ENCODE measurements around the gene PEX6. TPM values are rescaled to one million over a fixed set of nuclear protein-coding genes. Genes with fewer than 3 reads are reported as not detected.
A peak's percentile ranks its signal among the peaks of the same experiment; 100 is the strongest.

The PEX6 gene
- total RNA-seq, 1 experiment from 2014 or later, result 26.1 TPM

GRCh38 chr6:43013097-43013842 lies 34.3 kb upstream of the PEX6 start:
- intact Hi-C loops (cut with micrococcal nuclease; ENCODE audit: unreplicated experiment), result loop anchor here (5.0 kb wide), 1 partner anchor 111 kb away; no protein-coding TSS in a partner anchor

GRCh38 chr6:43012364-43012763 lies 33.4 kb upstream of the PEX6 start:
- Histone ChIP-seq H3K27ac (ENCODE audit: low read depth, low read length, poor library complexity, severe bottlenecking) (peak overlapping the region; percentile 79), H3K9me3 (ENCODE audit: low read depth, low read length, poor library complexity, severe bottlenecking) (no peaks in the 10 kb centered on the region), H3K4me1 (ENCODE audit: insufficient read depth, low read length, poor library complexity, severe bottlenecking) (peaks cover 7% of the 10 kb centered on the region), H3K36me3 (ENCODE audit: insufficient read depth, low read length, poor library complexity, severe bottlenecking) (peaks cover 60% of the 10 kb centered on the region), H3K27me3 (replicated peaks; ENCODE audit: insufficient read depth, low read depth, low read length, poor library complexity) (no peaks in the 10 kb centered on the region), H3K4me3 (ENCODE audit: low read depth, low read length, poor library complexity, severe bottlenecking) (peak overlapping the region; percentile 82)
- intact Hi-C loops (cut with micrococcal nuclease; ENCODE audit: unreplicated experiment), result loop anchor here (5.0 kb wide), 1 partner anchor 110 kb away; no protein-coding TSS in a partner anchor
- TF ChIP-seq EZH2 (IDR thresholded peaks at IDR 0.05; ENCODE audit: borderline replicate concordance, low read depth, low read length, poor library complexity, severe bottlenecking) (no peak), CTCF (conservative IDR thresholded peaks at IDR 0.05; ENCODE audit: low read depth, low read length) (no peak)
- no peak for DNase-seq (ENCODE audit: low spot score)
- no TSS peak for BruUV-seq (replicated peaks)
- POLR2A ChIA-PET (ENCODE audit: low non-redundant PET), result no interaction called here
- CTCF ChIA-PET, result no interaction called here

More at GRCh38 chr6:43013097-43013842, 34.3 kb upstream of the PEX6 start:
- TF ChIP-seq CTCF (conservative IDR thresholded peaks at IDR 0.05; ENCODE audit: low read depth, low read length) (no peak), EZH2 (IDR thresholded peaks at IDR 0.05; ENCODE audit: borderline replicate concordance, low read depth, low read length, poor library complexity, severe bottlenecking) (no peak)
- DNase-seq (ENCODE audit: low spot score), result no peak
- H3K27me3 ChIP-seq (replicated peaks; ENCODE audit: insufficient read depth, low read depth, low read length, poor library complexity), result no peaks in the 10 kb centered on the region
- ChIA-PET POLR2A (ENCODE audit: low non-redundant PET) (interaction anchor here (1.2 kb wide), 1 partner anchor 84 kb away, joined by 5 read pairs; the partner anchor contains the start of gene CNPY3), CTCF (interaction anchor here (1.2 to 1.5 kb wide), 2 partner anchors 63 to 131 kb away, joined by 5 to 8 read pairs; partner anchors contain the start of gene PTK7)
- peaks cover 7% of the 10 kb centered on the region for H3K4me1 ChIP-seq (ENCODE audit: insufficient read depth, low read length, poor library complexity, severe bottlenecking)
- H3K9me3 ChIP-seq (ENCODE audit: low read depth, low read length, poor library complexity, severe bottlenecking), result no peaks in the 10 kb centered on the region
- peak overlapping the region; percentile 79 for H3K27ac ChIP-seq (ENCODE audit: low read depth, low read length, poor library complexity, severe bottlenecking)
- H3K4me3 ChIP-seq (ENCODE audit: low read depth, low read length, poor library complexity, severe bottlenecking), result peak overlapping the region; percentile 82
- peaks cover 60% of the 10 kb centered on the region for H3K36me3 ChIP-seq (ENCODE audit: insufficient read depth, low read length, poor library complexity, severe bottlenecking)
- BruUV-seq (replicated peaks), result no TSS peak

GRCh38 chr6:43011207-43011606 lies 32.2 kb upstream of the PEX6 start:
- no peaks in the 10 kb centered on the region for H3K9me3 ChIP-seq (ENCODE audit: low read depth, low read length, poor library complexity, severe bottlenecking)
- no peaks in the 10 kb centered on the region for H3K27me3 ChIP-seq (replicated peaks; ENCODE audit: insufficient read depth, low read depth, low read length, poor library complexity)
- peaks cover 58% of the 10 kb centered on the region for H3K36me3 ChIP-seq (ENCODE audit: insufficient read depth, low read length, poor library complexity, severe bottlenecking)
- H3K4me1 ChIP-seq (ENCODE audit: insufficient read depth, low read length, poor library complexity, severe bottlenecking), result peaks cover 7% of the 10 kb centered on the region
- POLR2A ChIA-PET (ENCODE audit: low non-redundant PET), result no interaction called here
- CTCF ChIA-PET, result interaction anchor here (0.6 kb wide), 1 partner anchor 28 kb away, joined by 3 read pairs; no protein-coding TSS in a partner anchor
- no peak overlapping the region for H3K4me3 ChIP-seq (ENCODE audit: low read depth, low read length, poor library complexity, severe bottlenecking)
- DNase-seq (ENCODE audit: low spot score), result no peak
- no peak overlapping the region for H3K27ac ChIP-seq (ENCODE audit: low read depth, low read length, poor library complexity, severe bottlenecking)
- intact Hi-C loops (cut with micrococcal nuclease; ENCODE audit: unreplicated experiment), result loop anchor here (5.0 kb wide), 1 partner anchor 109 kb away; no protein-coding TSS in a partner anchor
- TF ChIP-seq EZH2 (IDR thresholded peaks at IDR 0.05; ENCODE audit: borderline replicate concordance, low read depth, low read length, poor library complexity, severe bottlenecking) (no peak), CTCF (conservative IDR thresholded peaks at IDR 0.05; ENCODE audit: low read depth, low read length) (no peak)
- BruUV-seq (replicated peaks), result no TSS peak
